ENCODE measurements around the gene GTPBP6.

Gene GTPBP6

GRCh38 chrX:318739-319578 lies at the start of gene GTPBP6:
GTPBP6 (minus strand) TSS chrX:318796; CDS start chrX:318787, 9 bp downstream.
- no peak for DNase-seq

GRCh38 chrX:367866-368265 lies 49.3 kb upstream of the GTPBP6 start:
- no peak for DNase-seq

- no peak for DNase-seq
Measured at GRCh38 chrX:367349-367748, 48.8 kb upstream of the GTPBP6 start.

GRCh38 chrX:363621-364375 lies 45.2 kb upstream of the GTPBP6 start:
- DNase-seq, result no peak

GRCh38 chrX:362937-363620 lies 44.5 kb upstream of the GTPBP6 start:
- DNase-seq, result no peak

- no peak for DNase-seq
Measured at GRCh38 chrX:362351-362750, 43.8 kb upstream of the GTPBP6 start.

- no peak for DNase-seq
Measured at GRCh38 chrX:361231-362145, 42.9 kb upstream of the GTPBP6 start.

- DNase-seq, result no peak
Measured at GRCh38 chrX:360496-361150, 42.0 kb upstream of the GTPBP6 start.

GRCh38 chrX:358651-359143 lies 40.1 kb upstream of the GTPBP6 start:
- DNase-seq, result no peak

- DNase-seq, result no peak
Measured at GRCh38 chrX:357693-358471, 39.3 kb upstream of the GTPBP6 start.

GRCh38 chrX:357035-357692 lies 38.6 kb upstream of the GTPBP6 start:
- no peak for DNase-seq

GRCh38 chrX:356385-357034 lies 37.9 kb upstream of the GTPBP6 start:
- DNase-seq, result no peak

- no peak for DNase-seq
Measured at GRCh38 chrX:355329-356050, 36.9 kb upstream of the GTPBP6 start.

- no peak for DNase-seq
Measured at GRCh38 chrX:353566-354535, 35.3 kb upstream of the GTPBP6 start.

- DNase-seq, result no peak
Measured at GRCh38 chrX:352582-353314, 34.2 kb upstream of the GTPBP6 start.

GRCh38 chrX:352181-352580 lies 33.6 kb upstream of the GTPBP6 start:
- no peak for DNase-seq

GRCh38 chrX:351736-352135 lies 33.1 kb upstream of the GTPBP6 start:
- no peak for DNase-seq

All from cortex of kidney (tissue), 1 donor.